A549 (cell line): ENCODE measurements around the gene HMGN1. TPM values are rescaled to one million over a fixed set of nuclear protein-coding genes. Genes with fewer than 3 reads are reported as not detected.

Source experiments
- ATAC-seq, 2 experiments: fragments of 200-7000 bp in 1 of 2; fragments of >200 bp in 1 of 2; cut with Nextera tagmentation in 1 of 2; cut with Tn5 transposase in 1 of 2; 3 replicates each; pipeline versions ENCODE4 v1.8.0 to v1.9.1; 2018 to 2020; ENCODE audit warnings: mild to moderate bottlenecking in 1 of 2, moderate library complexity in 1 of 2
- CTCF ChIA-PET: fragments of 300-600 bp; sonication (Branson Sonifier 250); formaldehyde crosslinking; extraction: SDS; loops from one replicate; lab custom pipeline; 2021; ENCODE audit warnings: antibody characterized with exemption, inconsistent platforms; lab: Yijun Ruan, JAX
- POLR2A ChIA-PET: fragments of 350-600 bp; formaldehyde crosslinking; extraction: SDS; loops from one replicate; lab custom pipeline; 2021; ENCODE audit warnings: antibody characterized with exemption, inconsistent platforms; lab: Yijun Ruan, JAX
- DNase-seq, 2 experiments: peaks; one replicate each; pipeline versions ENCODE4 v3.0.0 to v3.0.0-alpha.2; 2011 to 2016; ENCODE audit warnings: low read depth in 1 of 2, low spot score in 1 of 2
- FAIRE-seq: peaks from 2 replicates; lab custom pipeline; 2011; peaks lifted over from hg19 to GRCh38; lab: Jason Lieb, UNC
- H3K27ac ChIP-seq, 2 experiments: fragments of >200 bp; sonication (Bioruptor Twin); formaldehyde crosslinking; 3 replicates each; pipeline ENCODE4 v1.5.1; 2016 to 2017
- H3K4me1 ChIP-seq: fragments of >200 bp; sonication (Bioruptor Twin); formaldehyde crosslinking; 3 replicates; pipeline ENCODE4 v1.6.1; 2016
- H3K4me2 ChIP-seq: fragments of >200 bp; sonication (Bioruptor Twin); formaldehyde crosslinking; 3 replicates; pipeline ENCODE4 v1.6.1; 2016
- H3K4me3 ChIP-seq: fragments of >200 bp; sonication (Bioruptor Twin); formaldehyde crosslinking; 3 replicates; pipeline ENCODE4 v1.5.1; 2016
- H3K9me3 ChIP-seq: fragments of >200 bp; sonication (Bioruptor Twin); formaldehyde crosslinking; 3 replicates; pipeline ENCODE4 v1.6.1; 2016
- CEBPB ChIP-seq, 2 experiments: fragments of >200 bp in 1 of 2; sonication (Bioruptor Twin) in 1 of 2; formaldehyde crosslinking in 1 of 2; IDR thresholded peaks; 2 replicates each; pipeline ENCODE4 v1.6.1; 2012 to 2016
- CHD2 ChIP-seq: fragments of 150-350 bp; IDR thresholded peaks from 2 replicates; pipeline ENCODE4 v1.6.1; 2014; ENCODE audit warnings: low read length; ENCODE audit not compliant: partially characterized antibody
- CHD4 ChIP-seq: fragments of 200-600 bp; sonication (generic); IDR thresholded peaks from 2 replicates; pipeline ENCODE4 v1.6.1; 2016; ENCODE audit warnings: antibody characterized with exemption, mild to moderate bottlenecking, borderline replicate concordance
- EHF ChIP-seq: fragments of 250-450 bp; sonication (Bioruptor Pico); IDR thresholded peaks from 2 replicates; pipeline ENCODE4 v1.5.0; 2020; ENCODE audit warnings: mild to moderate bottlenecking
- EHMT2 ChIP-seq: fragments of 200-600 bp; sonication (generic); IDR thresholded peaks from 2 replicates; pipeline ENCODE4 v1.6.1; 2016; ENCODE audit warnings: antibody characterized with exemption, low read depth, mild to moderate bottlenecking, moderate library complexity
- EP300 ChIP-seq, 2 experiments: fragments of >200 bp; sonication (Bioruptor Twin); formaldehyde crosslinking; IDR thresholded peaks; 2 replicates in 1 of 2; 3 replicates in 1 of 2; pipeline ENCODE4 v1.6.1; 2016 to 2017
- ESRRA ChIP-seq: fragments of 150-350 bp; IDR thresholded peaks from 2 replicates; pipeline ENCODE4 v1.6.1; 2014; ENCODE audit warnings: mild to moderate bottlenecking, low read length, borderline replicate concordance
- HDAC2 ChIP-seq: fragments of 200-600 bp; sonication (generic); IDR thresholded peaks from 2 replicates; pipeline ENCODE4 v1.6.1; 2016
- HEYL ChIP-seq: fragments of 250-450 bp; sonication (Bioruptor Pico); IDR thresholded peaks from 2 replicates; pipeline ENCODE4 v1.8.0; 2021; ENCODE audit warnings: mild to moderate bottlenecking, moderate library complexity
- HOXA7 ChIP-seq: fragments of 250-450 bp; sonication (Bioruptor Pico); IDR thresholded peaks from 2 replicates; pipeline ENCODE4 v1.5.0; 2020; ENCODE audit warnings: mild to moderate bottlenecking, moderate library complexity
- KDM1A ChIP-seq: fragments of 200-600 bp; sonication (generic); IDR thresholded peaks from 2 replicates; pipeline ENCODE4 v1.6.1; 2016; ENCODE audit warnings: low read depth, mild to moderate bottlenecking
- MAFK ChIP-seq: fragments of 450-650 bp; IDR thresholded peaks from 2 replicates; pipeline ENCODE4 v1.6.1; 2014; ENCODE audit not compliant: partially characterized antibody
- NFE2L2 ChIP-seq: fragments of 150-350 bp; conservative IDR thresholded peaks from 2 replicates; pipeline ENCODE4 v1.6.1; 2014; ENCODE audit warnings: low read length
- NPAS2 ChIP-seq: fragments of 250-450 bp; sonication (Bioruptor Pico); IDR thresholded peaks from 2 replicates; pipeline ENCODE4 v1.8.0; 2022; ENCODE audit warnings: mild to moderate bottlenecking, moderate library complexity, borderline replicate concordance
- NR3C1 ChIP-seq: fragments of >200 bp; sonication (Bioruptor Twin); formaldehyde crosslinking; IDR thresholded peaks from 3 replicates; pipeline ENCODE4 v1.6.1; 2017
- POLR2A ChIP-seq: IDR thresholded peaks from 2 replicates; pipeline ENCODE4 v1.6.1; 2012; ENCODE audit warnings: mild to moderate bottlenecking, low read length
- POLR2AphosphoS2 ChIP-seq: conservative IDR thresholded peaks from 2 replicates; pipeline ENCODE4 v1.6.1; 2012; ENCODE audit warnings: low read length, improper control_type of control experiment, inconsistent platforms
- RAD21 ChIP-seq, 2 experiments: fragments of >200 bp in 1 of 2; sonication (Bioruptor Twin) in 1 of 2; formaldehyde crosslinking in 1 of 2; IDR thresholded peaks in 1 of 2; conservative IDR thresholded peaks in 1 of 2; 2 replicates in 1 of 2; 3 replicates in 1 of 2; pipeline ENCODE4 v1.6.1; 2012 to 2018; ENCODE audit warnings: inconsistent platforms in 1 of 2
- RARB ChIP-seq: fragments of 250-450 bp; sonication (Bioruptor Pico); IDR thresholded peaks from 2 replicates; pipeline ENCODE4 v1.8.0; 2021; ENCODE audit warnings: mild to moderate bottlenecking, moderate library complexity
- RFX5 ChIP-seq: fragments of 450-650 bp; IDR thresholded peaks from 2 replicates; pipeline ENCODE4 v1.7.1; 2014; ENCODE audit warnings: antibody characterized with exemption, mild to moderate bottlenecking, moderate library complexity
- TFCP2L1 ChIP-seq: fragments of 250-450 bp; sonication (Bioruptor Pico); IDR thresholded peaks from 2 replicates; pipeline ENCODE4 v1.5.0; 2021; ENCODE audit warnings: mild to moderate bottlenecking
- ZNF302 ChIP-seq: fragments of 250-450 bp; sonication (Bioruptor Pico); IDR thresholded peaks from 2 replicates; pipeline ENCODE4 v1.9.0; 2021; ENCODE audit warnings: inconsistent platforms, mild to moderate bottlenecking, moderate library complexity
- ZSCAN20 ChIP-seq: fragments of 250-450 bp; sonication (Bioruptor Pico); IDR thresholded peaks from 2 replicates; pipeline ENCODE4 v1.8.0; 2022; ENCODE audit warnings: mild to moderate bottlenecking, moderate library complexity
- WGBS: methylation state at CpG from one replicate; pipeline ENCODE4 v1.1.6; 2017; ENCODE audit errors: missing lambda C conversion rate; 5-methylcytosine and 5-hydroxymethylcytosine counted together
- polyA plus RNA-seq, 4 experiments: library from polyadenylated mRNA; depleted of rRNA in 3 of 4; stranded (reverse); fragments of >200 nt; fragmentation: RNase III in 1 of 4; extraction: RNeasy Plus Mini Kit Qiagen cat#74134 plus additional on column Dnase treatment in 1 of 4; gene quantifications; 2 replicates in 3 of 4; 3 replicates in 1 of 4; pipeline ENCODE4 v1.2.3, GENCODE V29; 2011 to 2017
- TF ChIP-seq, protein P1 (sequence below): fragments of >200 bp; sonication (Bioruptor Twin); formaldehyde crosslinking; IDR thresholded peaks from 3 replicates; pipeline ENCODE4 v1.6.1; 2016
- TF ChIP-seq, protein P2 (sequence below): fragments of 200-600 bp; sonication (generic); IDR thresholded peaks from 2 replicates; pipeline ENCODE4 v1.6.1; 2016; ENCODE audit warnings: antibody characterized with exemption, mild to moderate bottlenecking, moderate library complexity
- TF ChIP-seq, protein P3 (sequence below): fragments of 450-650 bp; IDR thresholded peaks from 2 replicates; pipeline ENCODE4 v1.6.1; 2014; ENCODE audit warnings: antibody characterized with exemption
- TF ChIP-seq, protein P4 (sequence below): IDR thresholded peaks from 2 replicates; pipeline ENCODE4 v1.6.1; 2012; ENCODE audit warnings: low read depth, borderline replicate concordance
- TF ChIP-seq, protein P5 (sequence below): fragments of 150-350 bp; IDR thresholded peaks from 2 replicates; pipeline ENCODE4 v1.6.1; 2014; ENCODE audit warnings: low read depth, mild to moderate bottlenecking, low read length

HMGN1 gene
- polyA plus RNA-seq, 2 of the 4 experiments (the other 2 are of a cell fraction): 222 to 269 TPM

DNA sequence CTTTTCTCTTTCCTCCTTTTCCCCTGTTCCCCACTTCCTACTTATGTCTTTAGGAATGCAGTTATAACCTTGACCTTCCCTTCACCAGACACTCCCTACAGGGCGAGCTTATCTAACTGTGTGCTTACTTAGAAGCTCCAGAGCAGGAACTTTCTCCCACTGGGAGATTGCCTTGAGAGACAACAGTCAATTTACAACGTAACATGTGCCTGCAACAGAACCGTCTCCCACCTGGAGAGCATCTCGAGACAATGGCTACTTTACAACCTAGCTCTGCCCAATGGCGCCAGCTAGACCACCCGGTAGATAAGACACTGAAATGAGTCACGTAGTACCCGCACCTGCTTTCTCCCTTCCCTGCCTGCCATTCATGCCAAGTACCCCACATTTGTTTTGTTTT, 16.7 kb downstream of the HMGN1 start:
- DNase-seq: no peak
- no peak for FAIRE-seq
- H3K9me3 ChIP-seq: no peaks in the 10 kb centered on the region
- no peak overlapping the region for H3K27ac ChIP-seq
- H3K4me3 ChIP-seq: no peak overlapping the region
- no peak for ATAC-seq
- ChIA-PET CTCF (interaction anchor here (0.6 kb wide), 1 partner anchor 137 kb away, joined by 4 read pairs; no protein-coding TSS in a partner anchor), POLR2A (no interaction called here)
- 75% methylated on average over 8 of the region's 8 CpGs for WGBS
- TF ChIP-seq RARB: no peak
- TF ChIP-seq, protein P1, sequence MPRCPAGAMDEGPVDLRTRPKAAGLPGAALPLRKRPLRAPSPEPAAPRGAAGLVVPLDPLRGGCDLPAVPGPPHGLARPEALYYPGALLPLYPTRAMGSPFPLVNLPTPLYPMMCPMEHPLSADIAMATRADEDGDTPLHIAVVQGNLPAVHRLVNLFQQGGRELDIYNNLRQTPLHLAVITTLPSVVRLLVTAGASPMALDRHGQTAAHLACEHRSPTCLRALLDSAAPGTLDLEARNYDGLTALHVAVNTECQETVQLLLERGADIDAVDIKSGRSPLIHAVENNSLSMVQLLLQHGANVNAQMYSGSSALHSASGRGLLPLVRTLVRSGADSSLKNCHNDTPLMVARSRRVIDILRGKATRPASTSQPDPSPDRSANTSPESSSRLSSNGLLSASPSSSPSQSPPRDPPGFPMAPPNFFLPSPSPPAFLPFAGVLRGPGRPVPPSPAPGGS: no peak
- no peak for TF ChIP-seq KDM1A
- TF ChIP-seq ZNF302 (CRISPR knock-in tag): no peak
- TF ChIP-seq EP300 (IDR thresholded peaks at IDR 0.05): no peak
- TF ChIP-seq CHD2: no peak
- no peak for TF ChIP-seq CEBPB (IDR thresholded peaks at IDR 0.05)
- TF ChIP-seq, protein P2, sequence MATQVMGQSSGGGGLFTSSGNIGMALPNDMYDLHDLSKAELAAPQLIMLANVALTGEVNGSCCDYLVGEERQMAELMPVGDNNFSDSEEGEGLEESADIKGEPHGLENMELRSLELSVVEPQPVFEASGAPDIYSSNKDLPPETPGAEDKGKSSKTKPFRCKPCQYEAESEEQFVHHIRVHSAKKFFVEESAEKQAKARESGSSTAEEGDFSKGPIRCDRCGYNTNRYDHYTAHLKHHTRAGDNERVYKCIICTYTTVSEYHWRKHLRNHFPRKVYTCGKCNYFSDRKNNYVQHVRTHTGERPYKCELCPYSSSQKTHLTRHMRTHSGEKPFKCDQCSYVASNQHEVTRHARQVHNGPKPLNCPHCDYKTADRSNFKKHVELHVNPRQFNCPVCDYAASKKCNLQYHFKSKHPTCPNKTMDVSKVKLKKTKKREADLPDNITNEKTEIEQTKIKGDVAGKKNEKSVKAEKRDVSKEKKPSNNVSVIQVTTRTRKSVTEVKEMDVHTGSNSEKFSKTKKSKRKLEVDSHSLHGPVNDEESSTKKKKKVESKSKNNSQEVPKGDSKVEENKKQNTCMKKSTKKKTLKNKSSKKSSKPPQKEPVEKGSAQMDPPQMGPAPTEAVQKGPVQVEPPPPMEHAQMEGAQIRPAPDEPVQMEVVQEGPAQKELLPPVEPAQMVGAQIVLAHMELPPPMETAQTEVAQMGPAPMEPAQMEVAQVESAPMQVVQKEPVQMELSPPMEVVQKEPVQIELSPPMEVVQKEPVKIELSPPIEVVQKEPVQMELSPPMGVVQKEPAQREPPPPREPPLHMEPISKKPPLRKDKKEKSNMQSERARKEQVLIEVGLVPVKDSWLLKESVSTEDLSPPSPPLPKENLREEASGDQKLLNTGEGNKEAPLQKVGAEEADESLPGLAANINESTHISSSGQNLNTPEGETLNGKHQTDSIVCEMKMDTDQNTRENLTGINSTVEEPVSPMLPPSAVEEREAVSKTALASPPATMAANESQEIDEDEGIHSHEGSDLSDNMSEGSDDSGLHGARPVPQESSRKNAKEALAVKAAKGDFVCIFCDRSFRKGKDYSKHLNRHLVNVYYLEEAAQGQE: no peak
- TF ChIP-seq POLR2AphosphoS2: no peak
- no peak for TF ChIP-seq HEYL
- no peak for TF ChIP-seq NFE2L2
- TF ChIP-seq NPAS2 (CRISPR knock-in tag): no peak
- TF ChIP-seq RFX5: no peak
- no peak for TF ChIP-seq EHMT2
- H3K4me2 ChIP-seq: no peak overlapping the region
- H3K4me1 ChIP-seq: no peaks in the 10 kb centered on the region

DNA sequence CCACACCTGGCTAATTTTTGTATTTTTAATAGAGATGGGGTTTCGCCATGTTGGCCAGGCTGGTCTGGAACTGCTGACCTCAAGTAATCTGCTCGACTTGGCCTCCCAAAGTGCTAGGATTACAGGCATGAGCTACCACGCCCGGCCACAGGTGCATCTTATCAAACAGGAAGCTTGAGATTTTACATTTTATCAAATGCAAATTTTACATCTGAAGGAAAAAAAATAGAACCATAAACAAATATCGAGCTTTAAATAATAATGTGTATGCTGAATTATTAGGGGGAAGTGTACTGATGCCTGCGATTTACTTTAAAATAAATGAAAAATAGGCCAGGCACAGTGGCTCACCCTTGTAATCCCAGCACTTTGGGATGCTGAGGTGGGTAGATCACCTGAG, 18.9 kb downstream of the HMGN1 start:
- CTCF ChIA-PET: interaction anchor here (0.7 kb wide), 1 partner anchor 27 kb away, joined by 3 read pairs; no protein-coding TSS in a partner anchor

DNA sequence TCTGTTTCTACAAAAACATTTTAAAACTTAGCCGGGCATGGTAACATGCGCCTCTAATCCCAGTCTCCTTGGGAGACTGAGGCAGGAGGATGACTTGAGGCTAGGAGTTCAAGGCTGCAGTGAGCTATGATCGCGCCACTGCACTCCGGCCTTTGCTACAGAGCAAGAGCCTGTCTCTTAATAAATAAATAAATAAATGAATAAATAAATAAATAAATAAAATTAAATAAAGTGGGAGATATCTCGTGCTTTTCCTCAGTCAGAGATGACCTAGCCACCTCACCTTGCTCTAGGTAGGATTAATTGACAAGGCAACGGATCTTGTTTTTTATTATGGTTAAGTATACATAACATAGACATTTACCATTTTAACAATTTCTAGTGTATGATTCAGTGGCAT, 21.2 kb downstream of the HMGN1 start:
- H3K9me3 ChIP-seq: no peaks in the 10 kb centered on the region
- TF ChIP-seq HOXA7 (CRISPR knock-in tag) (no peak), POLR2A (no peak), EHF (no peak), CEBPB (IDR thresholded peaks at IDR 0.05) (no peak), RAD21 (conservative IDR thresholded peaks at IDR 0.05 in 1 of 2, IDR thresholded peaks at IDR 0.05 in 1 of 2) (no peak), RARB (no peak), HEYL (no peak), ZSCAN20 (CRISPR knock-in tag) (no peak), TFCP2L1 (no peak), CHD4 (no peak)
- TF ChIP-seq, protein P3, sequence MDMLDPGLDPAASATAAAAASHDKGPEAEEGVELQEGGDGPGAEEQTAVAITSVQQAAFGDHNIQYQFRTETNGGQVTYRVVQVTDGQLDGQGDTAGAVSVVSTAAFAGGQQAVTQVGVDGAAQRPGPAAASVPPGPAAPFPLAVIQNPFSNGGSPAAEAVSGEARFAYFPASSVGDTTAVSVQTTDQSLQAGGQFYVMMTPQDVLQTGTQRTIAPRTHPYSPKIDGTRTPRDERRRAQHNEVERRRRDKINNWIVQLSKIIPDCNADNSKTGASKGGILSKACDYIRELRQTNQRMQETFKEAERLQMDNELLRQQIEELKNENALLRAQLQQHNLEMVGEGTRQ: no peak
- TF ChIP-seq, protein P4, sequence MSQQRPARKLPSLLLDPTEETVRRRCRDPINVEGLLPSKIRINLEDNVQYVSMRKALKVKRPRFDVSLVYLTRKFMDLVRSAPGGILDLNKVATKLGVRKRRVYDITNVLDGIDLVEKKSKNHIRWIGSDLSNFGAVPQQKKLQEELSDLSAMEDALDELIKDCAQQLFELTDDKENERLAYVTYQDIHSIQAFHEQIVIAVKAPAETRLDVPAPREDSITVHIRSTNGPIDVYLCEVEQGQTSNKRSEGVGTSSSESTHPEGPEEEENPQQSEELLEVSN: no peak
- TF ChIP-seq, all 56 proteins: peak for 0
- FAIRE-seq: no peak
- Histone ChIP-seq H3K4me3 (no peak overlapping the region), H3K4me1 (no peaks in the 10 kb centered on the region; the same call in 2 of the 3 replicates), H3K4me2 (no peak overlapping the region), H3K27ac (no peak overlapping the region)
- DNase-seq: no peak
- ChIA-PET POLR2A (no interaction called here), CTCF (no interaction called here)
- ATAC-seq: no peak
- 88% methylated on average over 7 of the region's 7 CpGs for WGBS

More for the DNA sequence above, 18.9 kb downstream of the HMGN1 start:
- POLR2A ChIA-PET: interaction anchor here (1.9 kb wide), 1 partner anchor 18 kb away, joined by 4 read pairs; no protein-coding TSS in a partner anchor
- Histone ChIP-seq H3K4me1 (no peaks in the 10 kb centered on the region), H3K4me3 (no peak overlapping the region), H3K9me3 (no peaks in the 10 kb centered on the region), H3K27ac (no peak overlapping the region)
- DNase-seq (no peak), FAIRE-seq (no peak), ATAC-seq (no peak)
- TF ChIP-seq HDAC2 (no peak), HEYL (no peak), MAFK (no peak), ESRRA (no peak), NR3C1 (no peak), TFCP2L1 (no peak)
- TF ChIP-seq, protein P5, sequence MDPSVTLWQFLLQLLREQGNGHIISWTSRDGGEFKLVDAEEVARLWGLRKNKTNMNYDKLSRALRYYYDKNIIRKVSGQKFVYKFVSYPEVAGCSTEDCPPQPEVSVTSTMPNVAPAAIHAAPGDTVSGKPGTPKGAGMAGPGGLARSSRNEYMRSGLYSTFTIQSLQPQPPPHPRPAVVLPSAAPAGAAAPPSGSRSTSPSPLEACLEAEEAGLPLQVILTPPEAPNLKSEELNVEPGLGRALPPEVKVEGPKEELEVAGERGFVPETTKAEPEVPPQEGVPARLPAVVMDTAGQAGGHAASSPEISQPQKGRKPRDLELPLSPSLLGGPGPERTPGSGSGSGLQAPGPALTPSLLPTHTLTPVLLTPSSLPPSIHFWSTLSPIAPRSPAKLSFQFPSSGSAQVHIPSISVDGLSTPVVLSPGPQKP: no peak
- TF ChIP-seq, all 56 proteins: peak for 0
- H3K4me2 ChIP-seq: no peak overlapping the region
- WGBS: 89% methylated on average over 6 of the region's 6 CpGs
